ENCODE measurements around the gene R3HDM1.
"Not testable (repeated sequence)": the region's sequence is repeated elsewhere in the genome, so short reads cannot be mapped to it uniquely, and the experiment has no call there.

The R3HDM1 gene

GRCh38 chr2:135563793-135564192 is 32.5 kb downstream of the R3HDM1 start:
- peak; percentile 6 for DNase-seq (ENCODE audit: low read depth, low spot score)
- peak overlapping the region; percentile 22 for H3K27ac ChIP-seq

GRCh38 chr2:135570884-135571283 is 39.6 kb downstream of the R3HDM1 start:
- no peak for DNase-seq (ENCODE audit: low read depth, low spot score)
- H3K27ac ChIP-seq: no peak overlapping the region

- DNase-seq (ENCODE audit: low read depth, low spot score): no peak
- H3K27ac ChIP-seq: no peak overlapping the region
These were observed 42.3 kb downstream of the R3HDM1 start for GRCh38 chr2:135573620-135574019.

- DNase-seq (ENCODE audit: low read depth, low spot score): no peak
- H3K27ac ChIP-seq: no peak overlapping the region
These were observed 50.0 kb downstream of the R3HDM1 start for GRCh38 chr2:135581282-135581681.

GRCh38 chr2:135582383-135582782 is 51.1 kb downstream of the R3HDM1 start:
- DNase-seq (ENCODE audit: low read depth, low spot score): no peak
- H3K27ac ChIP-seq: no peak overlapping the region

- no peak for DNase-seq (ENCODE audit: low read depth, low spot score)
- no peak overlapping the region for H3K27ac ChIP-seq
These were observed 54.3 kb downstream of the R3HDM1 start for GRCh38 chr2:135585586-135585985.

- no peak for DNase-seq (ENCODE audit: low read depth, low spot score)
- H3K27ac ChIP-seq: no peak overlapping the region
These were observed 54.9 kb downstream of the R3HDM1 start for GRCh38 chr2:135586148-135586547.

- no peak overlapping the region for H3K27ac ChIP-seq
- DNase-seq (ENCODE audit: low read depth, low spot score): no peak
These were observed 56.7 kb downstream of the R3HDM1 start for GRCh38 chr2:135587958-135588357.

- no peak overlapping the region for H3K27ac ChIP-seq
- DNase-seq (ENCODE audit: low read depth, low spot score): no peak
These were observed 59.5 kb downstream of the R3HDM1 start for GRCh38 chr2:135590619-135591260.

GRCh38 chr2:135600915-135601314 is 69.6 kb downstream of the R3HDM1 start:
- no peak for DNase-seq (ENCODE audit: low read depth, low spot score)
- no peak overlapping the region for H3K27ac ChIP-seq

GRCh38 chr2:135603543-135603942 is 72.3 kb downstream of the R3HDM1 start:
- no peak for DNase-seq (ENCODE audit: low read depth, low spot score)
- H3K27ac ChIP-seq: peak overlapping the region; percentile 3

GRCh38 chr2:135607561-135607960 is 76.3 kb downstream of the R3HDM1 start:
- no peak overlapping the region for H3K27ac ChIP-seq
- DNase-seq (ENCODE audit: low read depth, low spot score): no peak

- no peak overlapping the region for H3K27ac ChIP-seq
These were observed 81.0 kb downstream of the R3HDM1 start for GRCh38 chr2:135612319-135612718.

GRCh38 chr2:135615404-135615803 is 84.1 kb downstream of the R3HDM1 start:
- no peak for DNase-seq (ENCODE audit: low read depth, low spot score)
- no peak overlapping the region for H3K27ac ChIP-seq

More at GRCh38 chr2:135612319-135612718, 81.0 kb downstream of the R3HDM1 start:
- DNase-seq (ENCODE audit: low read depth, low spot score): no peak

GRCh38 chr2:135617501-135618015 is 86.3 kb downstream of the R3HDM1 start:
- no peak for DNase-seq (ENCODE audit: low read depth, low spot score)
- no peak overlapping the region for H3K27ac ChIP-seq

GRCh38 chr2:135620198-135620597 is 88.9 kb downstream of the R3HDM1 start:
- DNase-seq (ENCODE audit: low read depth, low spot score): no peak
- no peak overlapping the region for H3K27ac ChIP-seq

- DNase-seq (ENCODE audit: low read depth, low spot score): no peak
- H3K27ac ChIP-seq: no peak overlapping the region
These were observed 98.2 kb downstream of the R3HDM1 start for GRCh38 chr2:135629520-135629919.

GRCh38 chr2:135630034-135630433 is 98.8 kb downstream of the R3HDM1 start:
- H3K27ac ChIP-seq; DNase-seq (ENCODE audit: low read depth, low spot score): not testable (repeated sequence)

- DNase-seq (ENCODE audit: low read depth, low spot score): no peak
- no peak overlapping the region for H3K27ac ChIP-seq
These were observed 99.2 kb downstream of the R3HDM1 start for GRCh38 chr2:135630488-135630887.

GRCh38 chr2:135633582-135633981 is 102.3 kb downstream of the R3HDM1 start:
- DNase-seq (ENCODE audit: low read depth, low spot score): no peak
- no peak overlapping the region for H3K27ac ChIP-seq

GRCh38 chr2:135635212-135635835 is 104.0 kb downstream of the R3HDM1 start:
- no peak overlapping the region for H3K27ac ChIP-seq
- no peak for DNase-seq (ENCODE audit: low read depth, low spot score)

- DNase-seq (ENCODE audit: low read depth, low spot score): no peak
- no peak overlapping the region for H3K27ac ChIP-seq
These were observed 105.7 kb downstream of the R3HDM1 start for GRCh38 chr2:135636982-135637381.

All from epithelial cell of prostate (primary cell).